Loucy (cell line): ENCODE measurements around the gene TP73.
A peak's percentile ranks its signal among the peaks of the same experiment; 100 is the strongest.

Source experiments
- H2AFZ ChIP-seq: fragments of 200-600 bp; sonication (generic); 2 replicates; pipeline ENCODE4 v1.6.0; 2016; ENCODE audit warnings: antibody characterized with exemption, mild to moderate bottlenecking, low read length, moderate library complexity
- H3F3A ChIP-seq: fragments of 200-600 bp; 2 replicates; pipeline ENCODE4 v1.6.0; 2016; ENCODE audit warnings: antibody characterized with exemption, low read depth, mild to moderate bottlenecking
- H3K27me3 ChIP-seq: fragments of 200-600 bp; sonication (generic); 2 replicates; pipeline ENCODE4 v1.6.1; 2014; ENCODE audit warnings: low read length, mild to moderate bottlenecking; ENCODE audit not compliant: insufficient read depth, poor library complexity, severe bottlenecking
- H3K36me3 ChIP-seq: fragments of 200-600 bp; sonication (generic); 2 replicates; pipeline ENCODE4 v1.6.1; 2016; ENCODE audit warnings: low read length; ENCODE audit not compliant: insufficient read depth
- H3K4me1 ChIP-seq: fragments of 200-600 bp; sonication (generic); 2 replicates; pipeline ENCODE4 v1.5.1; 2014; ENCODE audit warnings: low read length, mild to moderate bottlenecking; ENCODE audit not compliant: insufficient read depth, poor library complexity, severe bottlenecking
- H3K4me2 ChIP-seq: fragments of 200-600 bp; sonication (generic); 2 replicates; pipeline ENCODE4 v1.6.0; 2014; ENCODE audit warnings: antibody characterized with exemption, low read length, low read depth, mild to moderate bottlenecking; ENCODE audit not compliant: poor library complexity, severe bottlenecking
- H3K4me3 ChIP-seq: fragments of 200-600 bp; sonication (generic); 2 replicates; pipeline ENCODE4 v1.5.1; 2014; ENCODE audit warnings: low read length, mild to moderate bottlenecking, mixed read lengths; ENCODE audit not compliant: poor library complexity, severe bottlenecking
- H3K79me2 ChIP-seq: fragments of 200-600 bp; sonication (generic); 2 replicates; pipeline ENCODE4 v1.6.1; 2014; ENCODE audit warnings: low read length; ENCODE audit not compliant: insufficient read depth
- H3K9ac ChIP-seq: fragments of 200-600 bp; sonication (generic); 2 replicates; pipeline ENCODE4 v1.6.0; 2014; ENCODE audit warnings: mild to moderate bottlenecking, low read depth, low read length, moderate library complexity; ENCODE audit not compliant: poor library complexity, severe bottlenecking
- H3K9me2 ChIP-seq: fragments of 200-600 bp; sonication (generic); replicated peaks from 2 replicates; pipeline ENCODE4 v1.6.1; 2016; ENCODE audit warnings: low read depth, low read length, mixed read lengths
- H3K9me3 ChIP-seq: fragments of 200-600 bp; sonication (generic); 2 replicates; pipeline ENCODE4 v1.6.1; 2014; ENCODE audit warnings: mild to moderate bottlenecking, antibody characterized with exemption, low read length, low read depth; ENCODE audit not compliant: insufficient read depth
- H4K20me1 ChIP-seq: fragments of 200-600 bp; sonication (generic); 2 replicates; pipeline ENCODE4 v1.6.0; 2014; ENCODE audit warnings: antibody characterized with exemption, low read length, mild to moderate bottlenecking; ENCODE audit not compliant: insufficient read depth, poor library complexity, severe bottlenecking
- CTCF ChIP-seq: fragments of 200-600 bp; sonication (generic); conservative IDR thresholded peaks from 2 replicates; pipeline ENCODE4 v1.5.1; 2014; ENCODE audit warnings: mild to moderate bottlenecking, antibody characterized with exemption, low read length
- EZH2phosphoT487 ChIP-seq: fragments of 200-600 bp; IDR thresholded peaks from 2 replicates; pipeline ENCODE4 v1.6.1; 2018; ENCODE audit warnings: antibody characterized with exemption, mild to moderate bottlenecking, moderate library complexity, borderline replicate concordance

TP73 gene

GRCh38 chr1:3768811-3769390 lies 116.6 kb downstream of the TP73 start:
- Histone ChIP-seq H3K9ac (no peak overlapping the region), H2AFZ (no peak overlapping the region), H3K79me2 (no peaks in the 10 kb centered on the region), H3K27me3 (no peaks in the 10 kb centered on the region), H3F3A (no peaks in the 10 kb centered on the region), H3K4me1 (no peaks in the 10 kb centered on the region), H3K9me2 (no peaks in the 10 kb centered on the region), H4K20me1 (no peaks in the 10 kb centered on the region), H3K4me2 (no peak overlapping the region), H3K4me3 (no peak overlapping the region), H3K9me3 (no peaks in the 10 kb centered on the region), H3K36me3 (no peaks in the 10 kb centered on the region)
- TF ChIP-seq CTCF (no peak), EZH2phosphoT487 (no peak)

GRCh38 chr1:3770047-3770765 lies 117.9 kb downstream of the TP73 start:
- H3F3A ChIP-seq = no peaks in the 10 kb centered on the region
- no peak overlapping the region for H3K4me2 ChIP-seq
- H2AFZ ChIP-seq = no peak overlapping the region
- no peaks in the 10 kb centered on the region for H3K9me2 ChIP-seq
- H3K4me1 ChIP-seq = no peaks in the 10 kb centered on the region
- no peaks in the 10 kb centered on the region for H3K9me3 ChIP-seq
- no peak overlapping the region for H3K4me3 ChIP-seq
- no peaks in the 10 kb centered on the region for H3K79me2 ChIP-seq
- H3K36me3 ChIP-seq = no peaks in the 10 kb centered on the region
- no peaks in the 10 kb centered on the region for H3K27me3 ChIP-seq
- H4K20me1 ChIP-seq = no peaks in the 10 kb centered on the region
- TF ChIP-seq EZH2phosphoT487 = no peak
- no peak for TF ChIP-seq CTCF
- no peak overlapping the region for H3K9ac ChIP-seq

- H3K4me3 ChIP-seq = peak overlapping the region; percentile 66
- no peaks in the 10 kb centered on the region for H3K27me3 ChIP-seq
- no peaks in the 10 kb centered on the region for H3K36me3 ChIP-seq
- TF ChIP-seq EZH2phosphoT487 = no peak
- TF ChIP-seq CTCF = no peak
- no peaks in the 10 kb centered on the region for H3K79me2 ChIP-seq
- no peaks in the 10 kb centered on the region for H4K20me1 ChIP-seq
- no peaks in the 10 kb centered on the region for H3F3A ChIP-seq
- H3K9ac ChIP-seq = peak overlapping the region; percentile 22
- H3K4me1 ChIP-seq = peaks cover 5% of the 10 kb centered on the region
- peak overlapping the region; percentile 56 for H3K4me2 ChIP-seq
- no peak overlapping the region; the same call in 1 of the 2 replicates for H2AFZ ChIP-seq
- no peaks in the 10 kb centered on the region for H3K9me3 ChIP-seq
- no peaks in the 10 kb centered on the region for H3K9me2 ChIP-seq
Observed at GRCh38 chr1:3771108-3772026, 119.1 kb downstream of the TP73 start.
